Left forelimb (tissue), 1 donor: Measurements from ENCODE around the gene DNAH2.
A peak's percentile ranks its signal among the peaks of the same experiment; 100 is the strongest.

Experiments used
- DNase-seq: peaks from one replicate; pipeline ENCODE4 v3.0.0-alpha.2; 2018; ENCODE audit warnings: low spot score

The DNAH2 gene, protein sequence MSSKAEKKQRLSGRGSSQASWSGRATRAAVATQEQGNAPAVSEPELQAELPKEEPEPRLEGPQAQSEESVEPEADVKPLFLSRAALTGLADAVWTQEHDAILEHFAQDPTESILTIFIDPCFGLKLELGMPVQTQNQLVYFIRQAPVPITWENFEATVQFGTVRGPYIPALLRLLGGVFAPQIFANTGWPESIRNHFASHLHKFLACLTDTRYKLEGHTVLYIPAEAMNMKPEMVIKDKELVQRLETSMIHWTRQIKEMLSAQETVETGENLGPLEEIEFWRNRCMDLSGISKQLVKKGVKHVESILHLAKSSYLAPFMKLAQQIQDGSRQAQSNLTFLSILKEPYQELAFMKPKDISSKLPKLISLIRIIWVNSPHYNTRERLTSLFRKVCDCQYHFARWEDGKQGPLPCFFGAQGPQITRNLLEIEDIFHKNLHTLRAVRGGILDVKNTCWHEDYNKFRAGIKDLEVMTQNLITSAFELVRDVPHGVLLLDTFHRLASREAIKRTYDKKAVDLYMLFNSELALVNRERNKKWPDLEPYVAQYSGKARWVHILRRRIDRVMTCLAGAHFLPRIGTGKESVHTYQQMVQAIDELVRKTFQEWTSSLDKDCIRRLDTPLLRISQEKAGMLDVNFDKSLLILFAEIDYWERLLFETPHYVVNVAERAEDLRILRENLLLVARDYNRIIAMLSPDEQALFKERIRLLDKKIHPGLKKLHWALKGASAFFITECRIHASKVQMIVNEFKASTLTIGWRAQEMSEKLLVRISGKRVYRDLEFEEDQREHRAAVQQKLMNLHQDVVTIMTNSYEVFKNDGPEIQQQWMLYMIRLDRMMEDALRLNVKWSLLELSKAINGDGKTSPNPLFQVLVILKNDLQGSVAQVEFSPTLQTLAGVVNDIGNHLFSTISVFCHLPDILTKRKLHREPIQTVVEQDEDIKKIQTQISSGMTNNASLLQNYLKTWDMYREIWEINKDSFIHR (N-terminal part only)

DNA sequence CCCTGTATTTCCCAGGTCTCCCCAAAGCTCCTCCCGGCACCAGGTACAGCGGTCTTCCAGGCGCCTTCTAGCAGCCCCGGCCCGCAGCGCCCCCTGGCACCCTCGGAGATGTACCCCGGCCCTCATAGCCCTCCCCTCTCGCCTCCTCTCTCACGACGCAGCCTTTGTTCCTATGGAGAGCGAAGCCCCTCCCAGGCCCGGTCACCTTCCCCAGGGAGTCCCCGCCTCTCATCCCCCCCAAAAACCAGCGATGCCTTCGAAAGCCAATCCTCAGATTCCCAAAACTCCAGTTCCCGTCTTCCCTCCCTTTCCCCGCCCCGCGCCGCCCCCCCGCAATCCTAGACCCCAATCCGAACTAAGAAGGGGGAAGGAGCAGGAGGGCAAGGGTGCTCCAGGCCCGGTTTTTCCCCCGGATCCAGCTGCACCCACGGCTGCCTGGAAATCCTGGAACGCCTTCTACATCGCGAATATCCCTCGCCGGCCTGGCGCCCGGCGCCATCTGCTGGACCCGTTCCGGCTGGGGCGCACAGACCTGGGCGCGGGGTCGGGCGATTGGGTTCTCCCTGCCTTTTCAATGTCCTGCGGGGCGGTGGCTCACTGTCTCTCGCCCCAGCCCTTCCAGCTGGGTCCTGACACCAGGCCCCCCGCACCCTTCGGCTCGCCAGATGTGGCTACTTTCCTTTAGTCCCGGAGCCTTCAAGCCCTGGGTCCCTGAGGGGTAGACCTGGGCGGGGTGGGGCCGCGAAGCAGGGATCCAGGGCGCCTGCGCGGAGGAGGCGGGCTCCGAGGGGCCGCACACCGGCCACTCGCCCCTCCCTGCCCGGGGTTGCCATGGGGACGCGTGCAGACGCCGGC, at the start of gene DNAH2:
Gene DNAH2 (plus strand): TSS at position 844 of the 855 bp plus-strand sequence. CDS start 1,991 bp downstream, outside the sequence.
- peak; percentile 92 for DNase-seq

DNA sequence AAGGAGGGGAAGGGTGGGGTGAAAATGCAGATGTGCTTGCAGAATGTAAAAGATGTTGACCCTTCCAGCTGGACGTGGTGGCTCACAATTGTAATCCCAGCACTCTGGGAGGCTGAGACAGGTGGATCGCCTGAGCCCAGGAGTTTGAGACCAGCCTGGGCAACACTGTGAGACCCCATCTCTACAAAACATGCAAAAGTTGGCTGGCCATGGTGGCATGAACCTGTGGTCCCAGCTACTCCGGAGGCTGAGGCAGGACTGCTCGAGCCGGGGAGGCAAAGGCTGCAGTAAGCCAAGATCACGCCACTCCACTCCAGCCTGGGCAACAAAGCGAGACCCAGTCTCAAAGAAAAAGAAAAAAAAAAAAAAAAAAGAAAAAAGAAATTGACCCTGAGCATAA, 49.1 kb upstream of the DNAH2 start:
- DNase-seq: no peak

DNA sequence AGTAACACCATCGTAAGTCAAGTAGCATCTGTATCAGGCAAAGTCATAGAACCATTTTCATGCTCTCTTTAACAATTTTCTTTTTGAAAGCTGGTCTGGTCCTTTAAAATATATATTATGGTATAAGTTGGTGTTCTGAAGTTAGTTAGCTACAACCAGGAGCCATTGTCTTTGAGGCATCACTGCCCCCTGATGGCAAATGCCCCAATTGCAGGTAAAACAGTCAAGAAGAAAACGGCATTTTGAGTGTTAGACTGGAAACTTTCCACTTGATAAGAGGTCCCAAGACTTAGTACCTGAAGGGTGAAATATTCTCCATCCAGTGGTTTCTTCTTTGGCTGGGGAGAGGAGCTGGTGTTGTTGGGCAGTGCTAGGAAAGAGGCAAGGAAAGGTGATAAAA, 44.3 kb upstream of the DNAH2 start:
- DNase-seq: no peak

DNA sequence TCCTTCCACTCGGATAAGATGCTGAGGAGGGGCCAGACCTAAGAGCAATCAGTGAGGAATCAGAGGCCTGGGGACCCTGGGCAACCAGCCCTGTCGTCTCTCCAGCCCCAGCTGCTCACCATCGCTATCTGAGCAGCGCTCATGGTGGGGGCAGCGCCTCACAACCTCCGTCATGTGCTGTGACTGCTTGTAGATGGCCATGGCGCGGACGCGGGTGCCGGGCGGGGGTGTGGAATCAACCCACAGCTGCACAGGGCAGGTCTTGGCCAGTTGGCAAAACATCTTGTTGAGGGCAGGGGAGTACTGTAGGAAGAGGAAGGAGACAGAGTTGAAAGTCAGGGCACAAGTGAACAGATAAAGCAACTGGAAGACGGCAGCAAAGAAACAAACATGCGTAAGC, 42.6 kb upstream of the DNAH2 start:
- DNase-seq: no peak

DNA sequence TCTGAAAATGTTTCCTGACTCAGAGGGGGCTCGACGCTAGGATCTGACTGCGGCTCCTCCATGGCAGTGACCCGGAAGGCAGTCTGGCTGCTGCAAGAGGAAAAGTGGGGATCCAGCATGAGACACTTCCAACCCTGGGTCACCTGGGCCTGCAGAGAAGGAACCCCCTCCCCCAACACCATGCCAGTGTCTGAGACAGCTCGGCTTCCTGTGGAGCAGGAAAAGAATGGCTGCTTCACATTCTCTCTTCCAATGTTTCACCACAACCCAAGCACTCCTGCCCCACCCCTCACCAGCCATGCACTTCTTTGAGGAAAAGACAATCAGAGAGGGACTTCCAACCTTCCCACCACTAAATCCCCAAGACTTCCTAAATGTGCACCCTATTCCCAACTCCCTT, 41.0 kb upstream of the DNAH2 start:
- DNase-seq: no peak

DNA sequence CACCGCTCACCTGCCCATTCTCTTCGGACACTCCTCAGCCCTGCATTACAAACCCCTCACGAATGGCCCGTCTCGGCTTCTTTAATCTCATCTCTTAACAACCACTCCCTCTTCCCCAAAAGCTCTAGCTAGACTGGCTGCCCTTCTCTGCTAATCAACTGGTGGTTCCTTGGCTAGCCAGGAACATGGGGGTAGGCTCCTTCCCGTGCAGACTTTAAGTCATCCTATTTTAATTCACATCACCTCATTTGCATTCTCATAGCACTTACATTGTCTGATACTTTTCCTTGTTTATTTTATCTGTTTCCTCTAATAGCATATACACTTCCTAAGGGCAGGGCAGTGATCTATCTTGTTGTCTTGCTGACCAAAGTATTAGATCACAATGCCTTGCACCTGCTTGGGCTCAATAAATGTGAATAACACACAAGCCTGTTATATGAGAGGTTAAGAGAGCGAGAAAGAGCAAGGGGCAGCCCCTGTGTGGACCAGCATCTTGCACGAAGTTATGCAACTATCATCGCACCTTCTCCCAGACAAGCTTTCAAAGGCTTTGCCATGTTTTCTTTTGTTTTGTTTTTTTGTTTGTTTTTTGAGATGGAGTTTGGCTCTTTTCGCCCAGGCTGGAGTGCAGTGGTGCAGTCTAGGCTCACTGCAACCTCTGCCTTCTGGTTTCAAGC, 40.0 kb upstream of the DNAH2 start:
- no peak for DNase-seq

DNA sequence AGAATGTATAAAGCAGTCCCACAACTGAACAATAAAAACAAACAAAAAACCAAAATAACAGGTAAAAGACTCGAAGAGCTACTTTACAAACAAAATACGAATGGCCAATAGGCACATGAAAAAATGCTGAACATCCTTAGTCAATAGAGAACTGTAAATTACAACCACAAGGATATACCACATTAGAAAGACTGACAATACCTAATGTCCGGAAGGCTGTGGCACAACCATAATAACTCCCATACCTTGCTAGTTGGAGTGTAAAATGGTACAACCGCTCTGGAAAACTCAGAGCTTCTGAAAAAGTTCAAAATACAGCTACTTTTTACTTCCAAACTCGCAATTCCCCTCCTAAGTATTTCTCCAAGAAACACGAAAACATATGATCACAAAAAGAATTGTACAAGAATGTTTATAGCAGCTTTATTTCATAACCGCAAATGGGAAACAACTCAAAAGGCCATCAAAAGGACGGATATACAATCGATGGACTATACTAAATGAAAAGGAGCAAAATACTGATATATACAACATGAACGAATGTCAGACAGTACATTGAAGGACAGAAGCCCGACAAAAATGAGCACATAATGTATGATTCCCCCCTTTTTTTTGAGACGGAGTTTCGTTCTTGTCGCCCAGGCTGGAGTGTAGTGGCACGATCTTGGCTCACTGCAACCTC, 32.6 kb upstream of the DNAH2 start:
- no peak for DNase-seq

DNA sequence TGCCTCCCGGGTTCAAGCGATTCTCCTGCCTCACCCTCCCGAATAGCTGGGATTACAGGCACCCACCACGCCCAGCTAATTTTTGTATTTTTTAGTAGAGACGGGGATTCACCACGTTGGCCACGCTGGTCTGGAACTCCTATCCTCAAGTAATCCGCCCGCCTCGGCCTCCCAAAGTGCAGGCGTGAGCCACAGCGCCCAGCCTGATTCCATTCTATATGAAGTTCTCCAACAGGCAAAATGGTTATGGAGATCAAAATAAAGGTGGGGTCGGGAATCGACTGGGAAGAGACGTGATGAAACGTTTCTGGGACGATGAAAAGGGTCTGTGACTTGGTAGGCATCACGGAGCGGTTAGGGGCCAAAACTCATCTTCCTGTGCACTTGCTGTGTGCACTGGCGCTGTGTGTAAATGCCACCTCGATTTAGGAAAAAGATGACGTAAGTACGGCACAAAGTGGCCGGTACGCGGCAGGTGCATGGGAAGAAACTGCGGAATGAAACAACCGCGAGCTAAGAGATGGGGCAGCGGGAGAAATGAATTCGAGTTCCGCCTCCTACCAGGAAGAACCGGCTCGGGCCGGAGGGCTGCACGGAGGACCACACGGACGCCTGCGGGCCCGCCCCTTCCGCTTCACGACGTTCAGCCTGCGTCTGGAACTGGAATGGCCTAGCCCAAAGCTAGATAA, 31.9 kb upstream of the DNAH2 start:
- peak; percentile 93 for DNase-seq

DNA sequence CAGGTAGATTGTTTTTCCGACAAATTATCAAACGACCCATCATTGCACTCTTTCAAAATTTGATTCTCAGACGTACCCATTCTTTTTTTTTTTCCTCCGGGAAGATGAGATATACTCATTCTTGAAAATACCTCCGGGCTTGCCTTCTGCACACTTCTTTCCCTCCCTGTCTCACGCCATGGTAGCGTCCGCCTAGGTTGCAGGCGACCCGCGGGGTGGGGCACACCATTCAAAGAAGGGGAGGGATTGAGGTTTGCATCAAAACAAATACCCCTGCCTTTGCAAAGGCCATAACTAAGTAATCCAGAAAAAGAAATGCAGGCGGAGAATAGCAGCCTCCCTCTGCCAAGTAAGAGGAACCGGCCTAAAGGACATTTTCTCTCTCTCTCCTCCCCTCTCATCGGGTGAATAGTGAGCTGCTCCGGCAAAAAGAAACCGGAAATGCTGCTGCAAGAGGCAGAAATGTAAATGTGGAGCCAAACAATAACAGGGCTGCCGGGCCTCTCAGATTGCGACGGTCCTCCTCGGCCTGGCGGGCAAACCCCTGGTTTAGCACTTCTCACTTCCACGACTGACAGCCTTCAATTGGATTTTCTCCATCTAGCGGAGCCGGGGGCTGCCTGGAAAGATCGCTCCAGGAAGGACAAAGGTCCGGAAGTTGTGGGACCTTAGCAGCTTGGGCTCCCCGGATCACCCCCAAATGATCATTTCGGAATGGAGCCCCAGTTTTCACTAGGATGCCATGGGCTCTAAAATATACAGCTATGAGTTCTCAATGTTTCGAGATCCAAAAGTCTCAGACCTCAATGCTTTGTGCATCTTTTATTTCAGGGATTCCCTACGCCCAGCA, 31.1 kb upstream of the DNAH2 start:
- peak; percentile 92 for DNase-seq

DNA sequence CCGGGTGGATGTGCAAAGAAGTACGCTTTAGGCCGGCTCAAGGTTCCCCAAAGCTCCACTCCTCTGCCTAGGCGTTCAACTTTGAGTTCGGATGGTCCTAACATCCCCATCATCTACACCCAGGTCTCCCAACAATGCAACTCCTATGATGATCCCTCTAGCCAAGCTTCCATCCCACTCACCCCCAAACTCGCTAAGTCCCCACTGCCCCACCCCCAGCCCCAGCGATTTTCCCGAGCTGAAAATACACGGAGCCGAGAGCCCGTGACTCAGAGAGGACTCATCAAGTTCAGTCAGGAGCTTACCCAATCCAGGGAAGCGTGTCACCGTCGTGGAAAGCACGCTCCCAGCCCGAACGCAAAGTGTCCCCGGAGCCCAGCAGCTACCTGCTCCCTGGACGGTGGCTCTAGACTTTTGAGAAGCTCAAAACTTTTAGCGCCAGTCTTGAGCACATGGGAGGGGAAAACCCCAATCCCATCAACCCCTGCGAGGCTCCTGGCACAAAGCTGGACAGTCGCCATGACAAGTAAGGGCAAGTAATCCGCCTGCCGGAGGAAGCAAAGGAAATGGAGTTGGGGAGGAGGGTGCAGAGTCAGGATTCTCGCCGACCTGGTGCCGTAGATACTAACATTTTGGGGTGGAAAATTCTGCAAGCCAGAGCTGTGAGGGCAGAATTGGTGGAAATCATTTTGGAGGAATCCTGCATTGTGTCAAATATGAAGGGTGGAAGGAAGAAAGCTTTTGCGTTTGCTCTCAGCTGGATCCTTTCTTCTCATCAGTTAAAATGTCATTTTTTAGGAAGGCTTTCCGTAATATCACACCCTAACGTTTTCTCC, 30.3 kb upstream of the DNAH2 start, which contains the start of gene TP53:
Gene TP53 (minus strand): TSS at position 419 of the 836 bp plus-strand sequence. CDS start 10,896 bp downstream, outside the sequence.
- DNase-seq: peak; percentile 88

DNA sequence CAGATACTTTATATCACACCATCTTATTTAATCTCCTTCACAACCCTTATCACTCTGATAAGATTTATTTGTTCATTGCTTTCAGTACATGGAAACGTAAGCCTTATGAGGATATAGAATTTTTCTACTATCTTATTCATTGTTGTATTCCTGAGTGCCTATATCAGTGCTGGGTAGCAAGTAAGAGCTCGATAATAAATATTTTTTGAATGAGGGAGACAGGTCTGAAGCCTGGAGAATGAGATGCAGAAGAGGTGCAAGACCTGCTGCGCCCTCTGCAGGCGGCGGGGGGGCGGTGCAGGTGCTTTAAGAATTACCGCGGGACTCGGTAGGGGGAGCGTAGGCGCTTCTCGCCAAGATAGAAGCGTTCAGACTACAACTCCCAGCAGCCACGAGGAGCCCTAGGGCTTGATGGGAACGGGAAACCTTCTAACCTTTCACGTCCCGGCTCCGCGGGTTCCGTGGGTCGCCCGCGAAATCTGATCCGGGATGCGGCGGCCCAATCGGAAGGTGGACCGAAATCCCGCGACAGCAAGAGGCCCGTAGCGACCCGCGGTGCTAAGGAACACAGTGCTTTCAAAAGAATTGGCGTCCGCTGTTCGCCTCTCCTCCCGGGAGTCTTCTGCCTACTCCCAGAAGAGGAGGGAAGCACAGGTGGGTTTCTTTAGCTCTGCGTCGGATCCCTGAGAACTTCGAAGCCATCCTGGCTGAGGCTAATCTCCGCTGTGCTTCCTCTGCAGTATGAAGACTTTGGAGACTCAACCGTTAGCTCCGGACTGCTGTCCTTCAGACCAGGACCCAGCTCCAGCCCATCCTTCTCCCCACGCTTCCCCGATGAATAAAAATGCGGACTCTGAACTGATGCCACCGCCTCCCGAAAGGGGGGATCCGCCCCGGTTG, 29.4 kb upstream of the DNAH2 start, which contains the start of gene WRAP53:
Gene WRAP53 (plus strand): TSS at position 570 of the 900 bp plus-strand sequence. CDS start 172 bp downstream, at position 742.
- peak; percentile 97 for DNase-seq

DNA sequence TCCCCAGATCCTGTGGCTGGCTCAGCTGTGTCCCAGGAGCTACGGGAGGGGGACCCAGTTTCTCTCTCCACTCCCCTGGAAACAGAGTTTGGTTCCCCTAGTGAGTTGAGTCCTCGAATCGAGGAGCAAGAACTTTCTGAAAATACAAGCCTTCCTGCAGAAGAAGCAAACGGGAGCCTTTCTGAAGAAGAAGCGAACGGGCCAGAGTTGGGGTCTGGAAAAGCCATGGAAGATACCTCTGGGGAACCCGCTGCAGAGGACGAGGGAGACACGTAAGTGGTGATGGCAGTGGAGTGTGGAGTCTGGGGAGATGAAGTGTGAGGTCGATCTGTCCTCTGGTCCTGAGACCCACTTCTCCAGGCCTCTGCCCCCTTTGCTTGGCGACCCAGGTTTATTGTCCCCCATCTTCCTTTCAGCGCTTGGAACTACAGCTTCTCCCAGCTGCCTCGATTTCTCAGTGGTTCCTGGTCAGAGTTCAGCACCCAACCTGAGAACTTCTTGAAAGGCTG, 28.7 kb upstream of the DNAH2 start:
- DNase-seq: no peak

DNA sequence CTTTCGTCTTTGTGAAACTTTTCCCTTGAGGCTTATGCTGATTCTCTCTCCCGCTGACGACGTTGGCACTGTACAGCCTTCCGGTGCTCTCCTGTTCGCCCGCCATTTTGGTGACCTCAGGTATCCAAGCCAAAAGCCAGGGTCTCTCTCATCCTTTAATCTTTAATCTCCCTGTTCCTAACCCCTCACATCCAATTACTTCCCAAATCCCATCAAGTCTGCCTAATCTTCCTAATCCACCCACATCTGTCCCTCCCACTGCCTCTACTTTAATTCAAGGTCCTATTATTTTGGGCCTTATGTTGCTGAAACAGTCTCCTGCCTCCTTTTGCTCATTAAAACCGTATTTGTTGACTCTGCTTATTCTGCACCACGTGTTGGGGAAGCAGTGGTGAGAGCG, 22.0 kb upstream of the DNAH2 start:
- DNase-seq: no peak

DNA sequence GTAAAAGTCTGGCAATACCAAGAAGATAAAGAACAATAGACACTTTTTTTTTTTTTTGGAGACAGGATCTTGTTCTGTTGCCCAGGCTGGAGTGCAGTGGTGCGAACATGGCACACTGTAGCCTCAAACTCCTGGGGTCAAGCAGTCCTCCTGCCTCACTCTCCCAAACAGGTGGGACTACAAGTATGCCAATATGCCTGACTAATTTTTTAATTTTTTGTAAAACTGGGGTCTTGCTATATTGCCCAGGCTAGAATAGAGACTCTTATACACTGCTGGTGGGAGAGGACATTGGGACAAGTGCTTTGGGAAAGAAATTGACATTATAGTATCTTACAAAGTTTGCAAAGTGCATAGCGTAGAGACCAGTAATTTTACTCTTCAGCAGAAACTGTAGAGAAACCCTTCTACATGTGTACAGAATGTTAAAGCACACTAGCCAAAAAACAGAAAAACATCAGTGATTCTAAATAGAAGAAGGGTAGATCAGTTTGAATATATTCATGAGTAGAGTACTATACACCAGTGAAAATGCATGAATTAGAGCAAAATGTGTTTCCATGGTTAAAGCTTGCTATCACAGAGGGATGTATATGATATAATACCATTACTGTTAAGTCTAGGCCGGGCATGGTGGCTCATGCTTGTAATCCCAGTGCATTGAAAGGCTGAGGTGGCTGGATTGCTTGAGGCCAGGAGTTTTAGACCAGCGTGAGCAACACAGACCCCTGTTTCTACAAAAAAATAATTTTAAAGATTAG, 19.5 kb upstream of the DNAH2 start:
- no peak for DNase-seq

DNA sequence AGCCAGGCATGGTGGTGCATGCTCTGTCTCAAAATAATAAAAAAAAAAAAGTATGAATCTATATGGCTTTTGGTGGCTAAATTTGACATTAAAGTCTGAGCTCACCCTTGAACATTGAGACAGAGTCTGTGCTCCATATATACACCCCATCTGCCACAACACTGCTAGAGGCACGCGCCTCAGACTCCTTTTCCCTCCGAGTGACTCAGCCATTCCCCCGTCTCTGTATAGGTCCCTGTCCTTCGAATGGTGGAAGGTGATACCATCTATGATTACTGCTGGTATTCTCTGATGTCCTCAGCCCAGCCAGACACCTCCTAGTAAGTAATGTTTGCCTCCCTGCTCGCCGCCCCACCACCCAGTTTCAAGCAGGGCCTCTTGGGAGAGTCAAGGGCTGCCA, 17.0 kb upstream of the DNAH2 start:
- DNase-seq: no peak

DNA sequence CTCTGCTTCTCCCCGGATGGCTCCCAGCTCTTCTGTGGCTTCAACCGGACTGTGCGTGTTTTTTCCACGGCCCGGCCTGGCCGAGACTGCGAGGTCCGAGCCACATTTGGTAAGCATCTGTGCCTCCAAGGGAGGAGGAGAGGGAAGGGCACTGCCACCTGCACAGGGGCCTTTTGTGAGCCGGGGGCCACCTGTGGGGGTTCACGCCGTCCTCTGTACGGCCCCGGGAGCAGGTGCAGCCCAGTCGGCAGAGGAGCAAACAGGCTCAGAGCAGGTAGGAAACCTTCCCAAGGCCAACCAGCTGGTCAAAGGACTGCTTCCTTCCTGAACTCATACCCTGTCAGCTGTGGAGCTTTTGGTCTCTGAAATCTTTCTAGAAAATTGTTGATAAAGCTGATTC, 15.9 kb upstream of the DNAH2 start:
- DNase-seq: no peak
